ENCODE results near the gene TEX55. TPM values are rescaled to one million over a fixed set of nuclear protein-coding genes. Genes with fewer than 3 reads are reported as not detected.

The TEX55 gene
- polyA plus RNA-seq, 1 donor from 2014 or later, result not detected

GRCh38 chr3:119184796-119185570 lies 39.0 kb downstream of the TEX55 start:
- Histone ChIP-seq H3F3A (ENCODE audit: insufficient read depth, low read length, poor library complexity, severe bottlenecking) (no peaks in the 10 kb centered on the region), H3K4me3 (ENCODE audit: low read length) (no peak overlapping the region), H3K79me2 (replicated peaks; ENCODE audit: insufficient read depth, low read length) (no peaks in the 10 kb centered on the region), H3K9ac (ENCODE audit: low read length) (no peak overlapping the region), H3K27me3 (ENCODE audit: insufficient read depth, low read depth, low read length) (no peaks in the 10 kb centered on the region), H3K27ac (ENCODE audit: low read length) (no peak overlapping the region), H4K20me1 (ENCODE audit: insufficient read depth) (no peaks in the 10 kb centered on the region), H3K4me2 (ENCODE audit: low read length) (no peak overlapping the region), H2AFZ (ENCODE audit: low read depth, low read length) (no peak overlapping the region), H3K9me2 (ENCODE audit: insufficient read depth, low read length) (no peaks in the 10 kb centered on the region), H3K9me3 (ENCODE audit: low read length) (no peaks in the 10 kb centered on the region), H3K36me3 (ENCODE audit: insufficient read depth, low read length) (no peaks in the 10 kb centered on the region)
- no peak for TF ChIP-seq EZH2 (IDR thresholded peaks at IDR 0.05; ENCODE audit: borderline replicate concordance, insufficient read depth, low read length, poor library complexity, severe bottlenecking)
- TF ChIP-seq MXI1 (conservative IDR thresholded peaks at IDR 0.05; ENCODE audit: poor library complexity, severe bottlenecking), result no peak
- TF ChIP-seq SMC3 (conservative IDR thresholded peaks at IDR 0.05; ENCODE audit: poor library complexity), result no peak
- no peak for TF ChIP-seq CTCF (IDR thresholded peaks at IDR 0.05; ENCODE audit: poor library complexity, severe bottlenecking)
- TF ChIP-seq REST (IDR thresholded peaks at IDR 0.05; ENCODE audit: borderline replicate concordance), result no peak
- TF ChIP-seq RAD21 (conservative IDR thresholded peaks at IDR 0.05), result no peak
- no peak for TF ChIP-seq TAF1 (IDR thresholded peaks at IDR 0.05; ENCODE audit: low read depth)
- TF ChIP-seq POLR2AphosphoS5 (IDR thresholded peaks at IDR 0.05), result no peak
- no peak for TF ChIP-seq EP300 (conservative IDR thresholded peaks at IDR 0.05; ENCODE audit: poor library complexity, severe bottlenecking)

GRCh38 chr3:119187266-119187665 lies 41.3 kb downstream of the TEX55 start:
- Histone ChIP-seq H3K4me3 (ENCODE audit: low read length) (no peak overlapping the region), H3K36me3 (ENCODE audit: insufficient read depth, low read length) (no peaks in the 10 kb centered on the region), H3K4me2 (ENCODE audit: low read length) (no peak overlapping the region), H3F3A (ENCODE audit: insufficient read depth, low read length, poor library complexity, severe bottlenecking) (no peaks in the 10 kb centered on the region), H3K9me2 (ENCODE audit: insufficient read depth, low read length) (no peaks in the 10 kb centered on the region), H3K27me3 (ENCODE audit: insufficient read depth, low read depth, low read length) (no peaks in the 10 kb centered on the region), H4K20me1 (ENCODE audit: insufficient read depth) (no peaks in the 10 kb centered on the region), H3K27ac (ENCODE audit: low read length) (no peak overlapping the region), H3K9ac (ENCODE audit: low read length) (no peak overlapping the region), H3K79me2 (replicated peaks; ENCODE audit: insufficient read depth, low read length) (no peaks in the 10 kb centered on the region), H2AFZ (ENCODE audit: low read depth, low read length) (no peak overlapping the region), H3K9me3 (ENCODE audit: low read length) (no peaks in the 10 kb centered on the region)
- TF ChIP-seq EZH2 (IDR thresholded peaks at IDR 0.05; ENCODE audit: borderline replicate concordance, insufficient read depth, low read length, poor library complexity, severe bottlenecking), result no peak
- no peak for TF ChIP-seq REST (IDR thresholded peaks at IDR 0.05; ENCODE audit: borderline replicate concordance)
- no peak for TF ChIP-seq TAF1 (IDR thresholded peaks at IDR 0.05; ENCODE audit: low read depth)
- TF ChIP-seq POLR2AphosphoS5 (IDR thresholded peaks at IDR 0.05), result no peak
- TF ChIP-seq MXI1 (conservative IDR thresholded peaks at IDR 0.05; ENCODE audit: poor library complexity, severe bottlenecking), result no peak
- TF ChIP-seq RAD21 (conservative IDR thresholded peaks at IDR 0.05), result no peak
- TF ChIP-seq SMC3 (conservative IDR thresholded peaks at IDR 0.05; ENCODE audit: poor library complexity), result no peak
- TF ChIP-seq EP300 (conservative IDR thresholded peaks at IDR 0.05; ENCODE audit: poor library complexity, severe bottlenecking), result no peak
- TF ChIP-seq CTCF (IDR thresholded peaks at IDR 0.05; ENCODE audit: poor library complexity, severe bottlenecking), result no peak

All from neural cell (in vitro differentiated cells).